GM21529 (cell line): ENCODE data around the gene SDE2.

Experiments
- ATAC-seq: cut with Tn5 transposase; IDR thresholded peaks from one replicate; pipeline ENCODE4 v1.9.1; 2021; ENCODE audit not compliant: unreplicated experiment

The SDE2 gene

GRCh38 chr1:225999227-225999911 is at the start of gene SDE2:
Gene SDE2, minus strand, starts transcription at chr1:225999343. Its CDS starts 31 bp downstream, at chr1:225999312.
- peak; percentile 78 for ATAC-seq

GRCh38 chr1:226048886-226049285 is 49.7 kb upstream of the SDE2 start:
- ATAC-seq: no peak

- no peak for ATAC-seq
Measured at GRCh38 chr1:226047495-226047894, 48.4 kb upstream of the SDE2 start.

GRCh38 chr1:226046240-226046639 is 47.1 kb upstream of the SDE2 start:
- no peak for ATAC-seq

DNA sequence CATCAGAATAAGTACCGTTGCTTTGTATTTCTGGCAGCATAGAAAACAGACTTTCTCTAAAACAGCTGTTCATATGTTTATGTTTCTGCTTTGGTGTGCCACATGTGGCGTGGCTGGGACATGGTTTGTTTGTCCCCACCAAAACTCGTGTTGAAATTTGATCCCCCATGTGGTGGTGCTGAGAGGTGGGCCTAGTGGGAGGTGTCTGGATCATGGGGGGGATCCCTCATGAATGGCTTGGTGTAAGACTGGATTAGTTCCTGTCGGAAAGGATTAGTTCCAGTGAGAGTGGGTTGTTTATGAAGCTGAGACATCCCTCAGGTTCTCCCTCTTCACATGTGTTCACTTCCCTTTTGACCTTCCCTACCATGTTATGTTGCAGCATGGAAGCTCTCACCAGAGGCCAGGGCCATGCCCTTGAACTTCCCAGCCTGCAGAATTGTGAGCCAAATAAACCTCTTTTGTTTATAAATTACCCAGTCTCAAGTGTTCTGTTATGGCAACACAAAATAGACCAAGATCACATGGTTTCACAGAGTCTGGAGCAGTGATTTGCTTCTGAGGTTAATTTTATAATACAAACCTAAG is 45.5 kb upstream of the SDE2 start:
- no peak for ATAC-seq

- no peak for ATAC-seq
Measured at GRCh38 chr1:226041419-226041818, 42.3 kb upstream of the SDE2 start.

- no peak for ATAC-seq
Measured at GRCh38 chr1:226038661-226039060, 39.5 kb upstream of the SDE2 start.

- no peak for ATAC-seq
Measured at GRCh38 chr1:226035915-226036314, 36.8 kb upstream of the SDE2 start.

GRCh38 chr1:226034482-226034881 is 35.3 kb upstream of the SDE2 start:
- no peak for ATAC-seq

DNA sequence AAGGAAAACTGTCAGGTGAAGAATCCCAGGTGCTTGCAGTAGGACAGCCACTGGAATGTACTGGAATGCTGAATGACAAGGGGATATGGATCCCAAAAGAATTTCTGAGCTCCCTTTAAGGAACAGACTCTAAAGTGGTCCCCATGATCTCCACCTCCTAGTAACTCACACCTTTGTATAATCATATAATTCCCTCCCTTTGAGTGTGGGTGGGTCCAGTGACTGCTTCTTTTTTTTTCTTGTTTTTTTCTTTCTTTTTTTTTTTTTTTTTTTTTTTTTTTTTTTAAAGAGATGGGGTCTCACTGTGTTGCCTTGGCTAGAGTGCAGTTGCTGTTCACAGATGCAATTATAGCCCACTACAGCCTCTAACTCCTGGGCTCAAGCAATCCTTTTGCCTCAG is 34.8 kb upstream of the SDE2 start:
- no peak for ATAC-seq

DNA sequence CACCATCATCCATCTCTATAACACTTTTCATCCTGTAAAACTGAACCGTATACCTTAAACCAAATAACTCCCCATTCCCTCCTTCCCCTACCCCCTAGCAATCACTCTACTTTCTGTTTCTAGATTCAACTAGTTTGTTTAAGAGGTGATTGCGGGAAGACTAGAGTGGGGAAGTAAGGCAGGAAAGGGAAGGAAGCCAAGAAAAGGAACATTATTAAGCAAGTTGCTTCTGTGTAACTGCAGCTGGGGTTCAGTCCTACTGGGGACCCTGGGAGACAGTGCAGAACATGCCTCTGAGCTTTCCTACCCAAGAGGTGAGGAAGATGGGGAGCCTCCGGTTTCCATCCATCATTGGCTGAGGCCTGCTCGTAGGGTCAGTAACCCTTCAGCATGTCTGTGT is 34.4 kb upstream of the SDE2 start:
- no peak for ATAC-seq

GRCh38 chr1:226029568-226030225 is 30.6 kb upstream of the SDE2 start:
- peak; percentile 33 for ATAC-seq

DNA sequence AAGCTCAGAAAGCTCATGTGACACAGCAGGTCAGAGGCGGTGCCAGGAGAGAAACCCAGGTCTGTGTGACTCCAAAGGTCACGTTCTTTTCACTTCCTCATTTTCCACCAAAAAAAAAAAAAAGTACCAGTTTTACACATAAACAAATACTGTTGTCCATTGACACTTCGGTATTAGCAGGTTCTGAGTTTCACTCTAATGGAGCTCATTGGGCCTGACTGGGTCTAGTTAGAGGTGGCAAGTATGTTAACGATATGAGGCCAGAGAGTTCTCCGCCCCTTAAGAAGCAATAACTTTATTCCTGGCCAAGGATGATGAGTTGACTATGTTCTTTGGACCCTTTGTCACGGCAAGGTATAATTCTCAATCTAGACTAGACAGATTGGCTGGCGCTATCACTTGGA is 30.0 kb upstream of the SDE2 start:
- ATAC-seq: peak; percentile 86

DNA sequence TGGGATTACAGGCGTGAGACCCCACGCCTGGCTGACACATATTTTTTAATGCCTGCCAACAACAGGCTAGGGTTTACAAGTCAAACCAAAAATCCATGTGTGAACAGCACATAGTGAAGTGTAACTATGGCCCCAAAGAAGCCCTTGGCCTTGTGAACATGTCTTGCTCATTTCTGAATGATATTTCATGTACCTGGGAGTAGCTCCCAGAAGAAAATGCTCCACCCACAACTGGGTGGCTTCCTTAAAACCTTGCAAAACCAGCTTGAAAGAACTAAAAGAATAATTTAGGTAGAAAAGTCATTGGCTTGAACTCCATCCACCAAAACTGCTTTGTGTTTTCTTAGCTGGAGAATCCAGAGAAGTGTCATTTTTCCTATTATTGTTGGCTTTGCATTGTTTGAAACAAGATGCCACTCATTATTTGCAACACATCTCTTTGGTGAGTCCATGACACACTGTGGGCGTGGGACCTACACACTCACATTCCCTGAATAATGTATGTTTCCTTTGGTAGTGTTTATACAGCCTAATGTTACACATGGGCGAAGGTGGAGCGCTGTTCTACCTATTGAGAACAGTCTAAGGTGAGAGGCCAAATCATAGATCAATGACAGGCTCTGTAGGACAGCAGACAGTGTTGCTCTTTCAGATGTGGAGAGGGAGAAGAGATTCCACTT is 28.5 kb upstream of the SDE2 start:
- ATAC-seq: no peak

- no peak for ATAC-seq
Measured at GRCh38 chr1:226026833-226027232, 27.7 kb upstream of the SDE2 start.

DNA sequence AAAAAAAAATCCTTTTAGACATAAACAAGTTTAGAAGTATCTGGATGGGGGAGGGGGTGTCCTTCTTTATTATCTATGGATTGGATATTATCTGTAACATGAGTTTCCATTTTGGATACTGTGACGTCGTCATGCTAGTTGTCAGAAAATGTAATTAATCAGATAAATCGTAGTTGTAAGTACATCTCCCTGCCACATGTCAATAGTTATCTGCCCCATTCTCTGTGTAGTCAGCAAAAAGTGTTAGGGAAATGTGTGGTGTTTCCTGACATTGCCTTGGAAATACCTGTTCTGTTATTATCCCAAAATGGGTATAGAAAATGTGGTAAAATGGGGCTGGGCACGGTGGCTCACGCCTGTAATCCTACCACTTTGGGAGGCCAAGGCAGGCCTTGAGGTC is 24.6 kb upstream of the SDE2 start:
- no peak for ATAC-seq

GRCh38 chr1:226021801-226022200 is 22.7 kb upstream of the SDE2 start:
- ATAC-seq: no peak

DNA sequence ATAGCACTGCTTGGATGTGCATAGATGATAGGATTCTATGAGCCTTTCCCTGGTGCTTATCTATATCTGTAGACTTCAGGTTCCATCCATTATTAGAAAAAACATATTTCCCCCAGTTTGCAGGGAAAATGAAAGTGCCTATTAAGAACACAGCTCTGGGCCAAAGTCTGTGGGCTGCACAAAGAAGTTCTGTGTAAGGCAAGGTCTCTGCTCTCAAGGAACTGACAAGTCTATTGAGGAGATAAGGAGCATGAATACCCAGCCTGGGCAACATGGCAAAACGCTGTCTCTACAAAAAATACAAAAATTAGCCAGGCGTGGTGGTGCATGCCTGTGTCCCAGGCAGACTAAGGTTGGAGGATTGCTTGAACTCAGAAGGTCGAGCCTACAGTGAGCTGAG is 22.3 kb upstream of the SDE2 start:
- ATAC-seq: no peak

GRCh38 chr1:226019572-226019971 is 20.4 kb upstream of the SDE2 start:
- ATAC-seq: no peak

GRCh38 chr1:226017070-226017469 is 17.9 kb upstream of the SDE2 start:
- ATAC-seq: no peak

GRCh38 chr1:226009650-226010044 is 10.5 kb upstream of the SDE2 start:
- ATAC-seq: no peak
